HEK293 (cell line): ENCODE measurements around the gene GJA10.

ENCODE experiments used
- CTCF ChIA-PET: fragments of 350-600 bp; formaldehyde crosslinking; extraction: SDS; loops from one replicate; lab custom pipeline; 2021; ENCODE audit warnings: antibody characterized with exemption; lab: Yijun Ruan, JAX
- POLR2A ChIA-PET: fragments of 300-600 bp; formaldehyde crosslinking; extraction: SDS; loops from one replicate; lab custom pipeline; 2020; ENCODE audit warnings: antibody characterized with exemption, inconsistent platforms; lab: Yijun Ruan, JAX
- H3K27ac ChIP-seq: fragments of 200-500 bp; sonication (Bioruptor generic); 2 replicates; pipeline ENCODE4 v1.5.1; 2014; ENCODE audit warnings: low read depth, low read length, control low read depth, inconsistent platforms; ENCODE audit errors: extremely low read depth
- H3K36me3 ChIP-seq, 2 experiments: fragments of 200-500 bp in 1 of 2; sonication (Bioruptor generic) in 1 of 2; 1 replicate in 1 of 2; 2 replicates in 1 of 2; pipeline ENCODE4 v1.5.1; 2014 to 2017; ENCODE audit warnings: inconsistent platforms in 2 of 2, low read length in 2 of 2; ENCODE audit not compliant: control insufficient read depth in 2 of 2, insufficient read depth in 1 of 2
- H3K4me1 ChIP-seq: fragments of 200-500 bp; sonication (Bioruptor generic); 2 replicates; pipeline ENCODE4 v1.5.1; 2014; ENCODE audit warnings: mild to moderate bottlenecking, low read length, inconsistent platforms; ENCODE audit not compliant: control insufficient read depth, insufficient read depth
- H3K4me3 ChIP-seq: 2 replicates; pipeline ENCODE4 v1.5.1; 2011; ENCODE audit warnings: low read depth, mild to moderate bottlenecking, control low read depth, low read length, moderate library complexity
- H3K9me3 ChIP-seq: fragments of 200-500 bp; sonication (Bioruptor generic); 2 replicates; pipeline ENCODE4 v1.5.1; 2014; ENCODE audit warnings: low read depth, low read length, inconsistent platforms; ENCODE audit not compliant: control insufficient read depth, insufficient read depth
- ATF2 ChIP-seq: fragments of 450-650 bp; formaldehyde crosslinking; IDR thresholded peaks from 2 replicates; pipeline ENCODE4 v1.5.1; 2016; ENCODE audit warnings: missing biosample characterization, missing genetic modification characterization, low read depth
- GFI1B ChIP-seq: fragments of 450-650 bp; formaldehyde crosslinking; IDR thresholded peaks from 2 replicates; pipeline ENCODE4 v1.5.1; 2016; ENCODE audit warnings: missing biosample characterization, missing genetic modification characterization
- KLF17 ChIP-seq: fragments of 450-650 bp; formaldehyde crosslinking; IDR thresholded peaks from 2 replicates; pipeline ENCODE4 v1.5.1; 2016; ENCODE audit warnings: missing biosample characterization, missing genetic modification characterization
- RBAK ChIP-seq: fragments of 450-650 bp; formaldehyde crosslinking; IDR thresholded peaks from 2 replicates; pipeline ENCODE4 v1.5.1; 2016; ENCODE audit warnings: missing biosample characterization, missing genetic modification characterization
- TSHZ1 ChIP-seq: fragments of 450-650 bp; formaldehyde crosslinking; IDR thresholded peaks from 2 replicates; pipeline ENCODE4 v1.5.1; 2016; ENCODE audit warnings: missing biosample characterization, missing genetic modification characterization, borderline replicate concordance
- ZBTB49 ChIP-seq: fragments of 450-650 bp; formaldehyde crosslinking; IDR thresholded peaks from 2 replicates; pipeline ENCODE4 v1.5.1; 2016; ENCODE audit warnings: missing biosample characterization, missing genetic modification characterization, low read depth
- ZNF157 ChIP-seq: fragments of 450-650 bp; formaldehyde crosslinking; IDR thresholded peaks from 2 replicates; pipeline ENCODE4 v1.5.1; 2016; ENCODE audit warnings: missing biosample characterization, missing genetic modification characterization
- ZNF174 ChIP-seq: fragments of 450-650 bp; formaldehyde crosslinking; IDR thresholded peaks from 2 replicates; pipeline ENCODE4 v1.5.0; 2017; ENCODE audit warnings: missing biosample characterization, mild to moderate bottlenecking, missing genetic modification characterization
- ZNF175 ChIP-seq: fragments of 450-650 bp; formaldehyde crosslinking; IDR thresholded peaks from 2 replicates; pipeline ENCODE4 v1.5.1; 2016; ENCODE audit warnings: missing biosample characterization, missing genetic modification characterization
- ZNF266 ChIP-seq: fragments of 450-650 bp; formaldehyde crosslinking; IDR thresholded peaks from 2 replicates; pipeline ENCODE4 v1.5.1; 2016; ENCODE audit warnings: missing biosample characterization, missing genetic modification characterization, low read depth
- ZNF341 ChIP-seq: fragments of 450-650 bp; formaldehyde crosslinking; IDR thresholded peaks from 2 replicates; pipeline ENCODE4; 2016; ENCODE audit warnings: low read depth, missing biosample characterization, missing genetic modification characterization
- ZNF416 ChIP-seq: fragments of 450-650 bp; formaldehyde crosslinking; IDR thresholded peaks from 2 replicates; pipeline ENCODE4 v1.5.1; 2016; ENCODE audit warnings: missing biosample characterization, missing genetic modification characterization
- ZNF660 ChIP-seq: fragments of 450-650 bp; IDR thresholded peaks from 2 replicates; pipeline ENCODE4 v1.5.1; 2018; ENCODE audit warnings: missing biosample characterization, mild to moderate bottlenecking, missing genetic modification characterization
- ZSCAN23 ChIP-seq: fragments of 450-650 bp; formaldehyde crosslinking; IDR thresholded peaks from 2 replicates; pipeline ENCODE4 v1.5.1; 2016; ENCODE audit warnings: missing biosample characterization, missing genetic modification characterization
- ZXDB ChIP-seq: fragments of 450-650 bp; formaldehyde crosslinking; IDR thresholded peaks from 2 replicates; pipeline ENCODE4 v1.5.1; 2016; ENCODE audit warnings: missing biosample characterization, missing genetic modification characterization

Gene GJA10

GRCh38 chr6:89921197-89921596 lies 26.9 kb downstream of the GJA10 start (continued):
- no peak for TF ChIP-seq TSHZ1
- no peak for TF ChIP-seq ZNF266 (tag by site-specific recombination)
- TF ChIP-seq ATF2 (tag by site-specific recombination) = no peak
- TF ChIP-seq ZNF660 (tag by site-specific recombination) = no peak
- TF ChIP-seq ZNF174 (tag by site-specific recombination) = no peak
- TF ChIP-seq GFI1B (tag by site-specific recombination) = no peak

- CTCF ChIA-PET = no interaction called here
- TF ChIP-seq KLF17 (tag by site-specific recombination) (no peak), ZNF416 (tag by site-specific recombination) (no peak), ZSCAN23 (tag by site-specific recombination) (no peak), ZBTB49 (tag by site-specific recombination) (no peak), ZNF341 (tag by site-specific recombination) (no peak), ZNF157 (no peak)
Measured at GRCh38 chr6:89921691-89922090, 27.4 kb downstream of the GJA10 start.

GRCh38 chr6:89924231-89924630 lies 30.0 kb downstream of the GJA10 start:
- H3K4me3 ChIP-seq = no peak overlapping the region
- TF ChIP-seq ZXDB (no peak), RBAK (tag by site-specific recombination) (no peak), ZNF175 (tag by site-specific recombination) (no peak)
- H3K4me1 ChIP-seq = no peaks in the 10 kb centered on the region
- H3K36me3 ChIP-seq = no peaks in the 10 kb centered on the region
- CTCF ChIA-PET = interaction anchor here (1.7 kb wide), 1 partner anchor 16 kb away, joined by 4 read pairs; no protein-coding TSS in a partner anchor
- H3K27ac ChIP-seq = no peak overlapping the region
- POLR2A ChIA-PET = no interaction called here
- H3K9me3 ChIP-seq = no peaks in the 10 kb centered on the region

More at GRCh38 chr6:89921691-89922090, 27.4 kb downstream of the GJA10 start:
- Histone ChIP-seq H3K27ac (no peak overlapping the region), H3K9me3 (no peaks in the 10 kb centered on the region), H3K4me1 (no peaks in the 10 kb centered on the region), H3K4me3 (no peak overlapping the region), H3K36me3 (no peaks in the 10 kb centered on the region)
- POLR2A ChIA-PET = no interaction called here
